Measurements from ENCODE around the gene NAA80.
"Not testable (repeated sequence)": the region's sequence is repeated elsewhere in the genome, so short reads cannot be mapped to it uniquely, and the experiment has no call there.

The NAA80 gene

GRCh38 chr3:50317300-50317699 is 18.1 kb upstream of the NAA80 start:
- H3K9me3 ChIP-seq, result no peaks in the 10 kb centered on the region

GRCh38 chr3:50316657-50317242 is 17.5 kb upstream of the NAA80 start:
- no peaks in the 10 kb centered on the region for H3K9me3 ChIP-seq
- H3K36me3 ChIP-seq, result peaks cover 58% of the 10 kb centered on the region
- no peak overlapping the region for H3K4me3 ChIP-seq
- no peak for TF ChIP-seq Cebpa-rat (IDR thresholded peaks at IDR 0.05)
- H3K4me2 ChIP-seq, result no peak overlapping the region
- peak overlapping the region; percentile 44 for H3K27ac ChIP-seq
- peaks cover 49% of the 10 kb centered on the region for H4K20me1 ChIP-seq
- peaks cover 41% of the 10 kb centered on the region for H3K4me1 ChIP-seq
- H3K27me3 ChIP-seq, result no peaks in the 10 kb centered on the region
- no peak overlapping the region for H3K9ac ChIP-seq

More at GRCh38 chr3:50317300-50317699, 18.1 kb upstream of the NAA80 start:
- TF ChIP-seq Cebpa-rat (IDR thresholded peaks at IDR 0.05), result no peak
- Histone ChIP-seq H3K4me2 (peak overlapping the region; percentile 94), H3K4me1 (peaks cover 46% of the 10 kb centered on the region), H3K27me3 (no peaks in the 10 kb centered on the region), H3K4me3 (no peak overlapping the region), H4K20me1 (peaks cover 49% of the 10 kb centered on the region), H3K36me3 (peaks cover 58% of the 10 kb centered on the region), H3K9ac (0 out of 2 replicates have a peak overlapping the region, but pooled peaks have one; percentile 11), H3K27ac (peak overlapping the region; percentile 44)

- Histone ChIP-seq H3K4me2 (no peak overlapping the region), H3K9ac (no peak overlapping the region), H3K4me3 (no peak overlapping the region), H3K4me1 (peaks cover 33% of the 10 kb centered on the region), H3K27me3 (no peaks in the 10 kb centered on the region), H3K9me3 (peaks cover under 1% of the 10 kb centered on the region), H3K27ac (no peak overlapping the region), H4K20me1 (peaks cover 42% of the 10 kb centered on the region), H3K36me3 (peaks cover 55% of the 10 kb centered on the region)
- no peak for TF ChIP-seq Cebpa-rat (IDR thresholded peaks at IDR 0.05)
Measured at GRCh38 chr3:50314816-50315215, 15.6 kb upstream of the NAA80 start.

- Histone ChIP-seq H3K36me3 (peaks cover 55% of the 10 kb centered on the region), H3K27ac (no peak overlapping the region), H3K9ac (no peak overlapping the region), H3K4me2 (no peak overlapping the region), H3K4me1 (peaks cover 28% of the 10 kb centered on the region), H3K9me3 (peaks cover 6% of the 10 kb centered on the region), H3K4me3 (no peak overlapping the region), H3K27me3 (no peaks in the 10 kb centered on the region), H4K20me1 (peaks cover 37% of the 10 kb centered on the region)
- no peak for TF ChIP-seq Cebpa-rat (IDR thresholded peaks at IDR 0.05)
Measured at GRCh38 chr3:50314342-50314741, 15.1 kb upstream of the NAA80 start.

- not testable (repeated sequence) for H3K4me1 ChIP-seq, H3K4me3 ChIP-seq, H3K27me3 ChIP-seq, H3K4me2 ChIP-seq, H3K27ac ChIP-seq, H3K9ac ChIP-seq
- Histone ChIP-seq H3K9me3 (peaks cover 29% of the 10 kb centered on the region), H3K36me3 (peaks cover 46% of the 10 kb centered on the region), H4K20me1 (peaks cover 15% of the 10 kb centered on the region)
Measured at GRCh38 chr3:50312041-50312440, 12.8 kb upstream of the NAA80 start.

- Histone ChIP-seq H3K27ac (no peak overlapping the region), H3K9me3 (peaks cover 35% of the 10 kb centered on the region), H3K36me3 (peaks cover 25% of the 10 kb centered on the region), H3K4me2 (no peak overlapping the region), H3K4me1 (peaks cover 9% of the 10 kb centered on the region), H3K9ac (no peak overlapping the region), H3K4me3 (no peak overlapping the region), H3K27me3 (no peaks in the 10 kb centered on the region), H4K20me1 (no peaks in the 10 kb centered on the region)
- TF ChIP-seq Cebpa-rat (IDR thresholded peaks at IDR 0.05), result no peak
Measured at GRCh38 chr3:50304601-50305000, 5.4 kb upstream of the NAA80 start.

GRCh38 chr3:50303013-50303815 is 4.0 kb upstream of the NAA80 start, which contains the start of gene HYAL1:
Gene HYAL1 (minus strand): TSS chr3:50303574. CDS start chr3:50302956, 618 bp downstream.
- Histone ChIP-seq H3K27me3 (no peaks in the 10 kb centered on the region), H4K20me1 (0 out of 2 replicates have a peak, but pooled peaks cover 4% of the 10 kb centered on the region), H3K9me3 (peaks cover 22% of the 10 kb centered on the region), H3K27ac (no peak within 1 kb of the TSS), H3K4me3 (no peak within 1 kb of the TSS), H3K36me3 (peaks cover 15% of the 10 kb centered on the region; the same call in 1 of the 2 replicates), H3K9ac (no peak within 1 kb of the TSS), H3K4me1 (peaks cover 14% of the 10 kb centered on the region), H3K4me2 (no peak within 1 kb of the TSS)
- TF ChIP-seq Cebpa-rat (IDR thresholded peaks at IDR 0.05), result no peak

- Histone ChIP-seq H3K4me2 (no peak overlapping the region), H3K9me3 (peaks cover 13% of the 10 kb centered on the region), H3K4me3 (no peak overlapping the region), H3K9ac (no peak overlapping the region), H3K27me3 (no peaks in the 10 kb centered on the region), H3K27ac (no peak overlapping the region), H3K4me1 (peaks cover 21% of the 10 kb centered on the region), H4K20me1 (0 out of 2 replicates have a peak, but pooled peaks cover 8% of the 10 kb centered on the region), H3K36me3 (peaks cover 10% of the 10 kb centered on the region)
- TF ChIP-seq Cebpa-rat (IDR thresholded peaks at IDR 0.05), result no peak
Measured at GRCh38 chr3:50302095-50303012, 3.1 kb upstream of the NAA80 start.

- Histone ChIP-seq H3K9ac (no peak overlapping the region), H3K4me2 (no peak overlapping the region)
Measured at GRCh38 chr3:50300681-50301254, 1.6 kb upstream of the NAA80 start.

More at GRCh38 chr3:50300681-50301254, 1.6 kb upstream of the NAA80 start:
- no peak overlapping the region for H3K27ac ChIP-seq
- H3K9me3 ChIP-seq, result no peaks in the 10 kb centered on the region
- no peak for TF ChIP-seq Cebpa-rat (IDR thresholded peaks at IDR 0.05)
- H3K27me3 ChIP-seq, result no peaks in the 10 kb centered on the region
- H4K20me1 ChIP-seq, result 0 out of 2 replicates have a peak, but pooled peaks cover 8% of the 10 kb centered on the region
- no peak overlapping the region for H3K4me3 ChIP-seq
- H3K4me1 ChIP-seq, result peaks cover 21% of the 10 kb centered on the region
- peaks cover 8% of the 10 kb centered on the region; the same call in 1 of the 2 replicates for H3K36me3 ChIP-seq

Data from BLaER1 (cell line).